ENCODE results near the gene MIDN. TPM values are rescaled to one million over a fixed set of nuclear protein-coding genes. Genes with fewer than 3 reads are reported as not detected.

Gene MIDN
- total and polyA plus RNA-seq, 2 donors (not counting 3 experiments of a cell fraction or from before 2014, with no cell fraction given) = 20.0 to 85.9 TPM

DNA sequence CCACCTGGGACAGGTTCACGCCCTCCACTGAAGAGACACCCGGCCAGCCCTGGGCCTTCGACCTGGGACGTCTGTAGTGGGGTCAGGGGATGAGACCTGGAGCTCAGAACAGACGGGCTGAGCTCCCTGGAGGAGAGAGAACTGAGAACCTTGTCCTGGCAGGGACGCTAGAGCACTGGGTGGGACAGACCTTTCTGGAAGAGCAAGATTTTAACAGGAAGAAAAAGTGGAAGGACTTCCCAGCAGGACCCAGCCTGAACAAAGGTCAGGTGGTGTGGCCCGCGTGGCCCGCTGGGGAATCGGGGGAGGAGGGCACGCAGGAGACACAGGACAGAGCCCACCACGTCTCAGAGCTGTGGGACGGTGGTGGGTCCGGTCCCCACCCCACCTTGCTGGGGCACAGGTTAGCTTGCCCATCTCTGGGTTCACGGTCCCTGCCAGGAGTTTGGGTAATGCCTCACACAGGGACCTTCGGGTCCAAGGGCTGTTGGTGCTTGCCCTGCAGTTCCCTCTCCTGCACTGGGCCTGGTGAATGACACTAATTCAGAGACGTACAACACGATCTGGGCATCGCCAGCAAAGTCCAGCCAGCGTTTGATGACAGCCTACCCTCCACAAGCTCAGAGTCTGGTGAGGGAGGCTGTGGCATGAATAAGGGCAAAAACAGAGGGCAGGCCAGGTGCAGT, 36.1 kb downstream of the MIDN start:
- intact Hi-C loops (cut with micrococcal nuclease) (loop anchor here (5.0 kb wide), 1 partner anchor 228 kb away; the partner anchor contains the start of gene ADAMTSL5), dilution Hi-C loops (cut with MboI; ENCODE audit: extremely low pct_ligation_motif_present, low sequenced_read_pairs) (no loop called here)
- peaks cover 8 to 20% of the 10 kb centered on the region in 2 experiments for H3K27me3 ChIP-seq (ENCODE audit: control insufficient read depth in 2 of 2, insufficient read depth in 2 of 2, low read length in 2 of 2)
- no TSS peak for BruUV-seq (replicated peaks)
- H3K4me1 ChIP-seq (ENCODE audit: control insufficient read depth, extremely low read depth, insufficient read depth, low read length) = no peaks in the 10 kb centered on the region
- no peaks in the 10 kb centered on the region for H3K9me1 ChIP-seq (replicated peaks; ENCODE audit: control insufficient read depth, extremely low read depth, insufficient read depth, low read length)
- H3K4me2 ChIP-seq (ENCODE audit: insufficient read depth, low read length) = no peak overlapping the region
- TF ChIP-seq EZH2 (IDR thresholded peaks at IDR 0.05; ENCODE audit: borderline replicate concordance, low read depth, low read length, severe bottlenecking) (no peak), GATA2 (IDR thresholded peaks at IDR 0.05; ENCODE audit: insufficient read depth, insufficient read length, low read depth, low read length) (no peak), POLR2AphosphoS5 (IDR thresholded peaks at IDR 0.05; ENCODE audit: insufficient read depth, low read depth, low read length) (no peak)
- TF ChIP-seq, protein P1, sequence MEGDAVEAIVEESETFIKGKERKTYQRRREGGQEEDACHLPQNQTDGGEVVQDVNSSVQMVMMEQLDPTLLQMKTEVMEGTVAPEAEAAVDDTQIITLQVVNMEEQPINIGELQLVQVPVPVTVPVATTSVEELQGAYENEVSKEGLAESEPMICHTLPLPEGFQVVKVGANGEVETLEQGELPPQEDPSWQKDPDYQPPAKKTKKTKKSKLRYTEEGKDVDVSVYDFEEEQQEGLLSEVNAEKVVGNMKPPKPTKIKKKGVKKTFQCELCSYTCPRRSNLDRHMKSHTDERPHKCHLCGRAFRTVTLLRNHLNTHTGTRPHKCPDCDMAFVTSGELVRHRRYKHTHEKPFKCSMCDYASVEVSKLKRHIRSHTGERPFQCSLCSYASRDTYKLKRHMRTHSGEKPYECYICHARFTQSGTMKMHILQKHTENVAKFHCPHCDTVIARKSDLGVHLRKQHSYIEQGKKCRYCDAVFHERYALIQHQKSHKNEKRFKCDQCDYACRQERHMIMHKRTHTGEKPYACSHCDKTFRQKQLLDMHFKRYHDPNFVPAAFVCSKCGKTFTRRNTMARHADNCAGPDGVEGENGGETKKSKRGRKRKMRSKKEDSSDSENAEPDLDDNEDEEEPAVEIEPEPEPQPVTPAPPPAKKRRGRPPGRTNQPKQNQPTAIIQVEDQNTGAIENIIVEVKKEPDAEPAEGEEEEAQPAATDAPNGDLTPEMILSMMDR (IDR thresholded peaks at IDR 0.05; ENCODE audit: extremely low read depth in 1 of 2, insufficient read depth in 1 of 2, low read depth in 1 of 2, low read length in 2 of 2) = no peak
- H3K27ac ChIP-seq (ENCODE audit: insufficient read depth, low read depth, low read length) = no peak overlapping the region
- FAIRE-seq = no peak
- no peaks in the 10 kb centered on the region for H3K79me2 ChIP-seq (ENCODE audit: control insufficient read depth, insufficient read depth, low read length)
- no peak overlapping the region for H3K4me3 ChIP-seq (replicated peaks in 1 of 3; ENCODE audit: insufficient read depth in 1 of 3, low read depth in 1 of 3, low read length in 3 of 3)
- H3K36me3 ChIP-seq (ENCODE audit: control insufficient read depth in 2 of 2, extremely low read depth in 1 of 2, insufficient read depth in 2 of 2, low read length in 2 of 2) = no peaks in the 10 kb centered on the region
- H2AFZ ChIP-seq (ENCODE audit: low read depth, low read length) = no peak overlapping the region
- POLR2A ChIA-PET = no interaction called here
- no peaks in the 10 kb centered on the region for H3K9me3 ChIP-seq (replicated peaks; ENCODE audit: control insufficient read depth, insufficient read depth, low read length)
- no peaks in the 10 kb centered on the region for H4K20me1 ChIP-seq (replicated peaks; ENCODE audit: control insufficient read depth, extremely low read depth, insufficient read depth, low read length)
- no peak for DNase-seq (ENCODE audit: low read depth, low spot score)
- no peak overlapping the region for H3K9ac ChIP-seq (replicated peaks; ENCODE audit: extremely low read depth, insufficient read depth, low read length)
- CTCF ChIA-PET = interaction anchor here (0.8 to 1.7 kb wide), 4 partner anchors 11 to 99 kb away, joined by 3 to 5 read pairs (median 4); no protein-coding TSS in a partner anchor

All from endothelial cell of umbilical vein (primary cell).